ENCODE results near the gene OR8K5. TPM values are rescaled to one million over a fixed set of nuclear protein-coding genes. Genes with fewer than 3 reads are reported as not detected.
"Not testable (repeated sequence)": the region's sequence is repeated elsewhere in the genome, so short reads cannot be mapped to it uniquely, and the experiment has no call there.

Gene OR8K5
- polyA plus RNA-seq, 4 donors: not detected

GRCh38 chr11:56152333-56152732 is 7.8 kb downstream of the OR8K5 start:
- Histone ChIP-seq H3K4me1 (ENCODE audit: control insufficient read depth in 3 of 3, insufficient read depth in 2 of 3, low read depth in 1 of 3, low read length in 2 of 3) (no peaks in the 10 kb centered on the region), H3K36me3 (ENCODE audit: control insufficient read depth in 3 of 3, insufficient read depth in 2 of 3, low read depth in 1 of 3, low read length in 3 of 3) (no peaks in the 10 kb centered on the region), H3K27me3 (ENCODE audit: control insufficient read depth in 3 of 3, insufficient read depth in 3 of 3, low read length in 3 of 3) (no peaks in the 10 kb centered on the region), H3K27ac (ENCODE audit: low read depth in 1 of 3, low read length in 2 of 3) (no peak overlapping the region), H3K9me3 (ENCODE audit: control insufficient read depth in 2 of 2, insufficient read depth in 1 of 2, low read depth in 1 of 2, low read length in 1 of 2) (peaks cover 0 to 27% of the 10 kb centered on the region in 2 donors), H3K4me3 (ENCODE audit: low read depth in 1 of 3, low read length in 3 of 3) (no peak overlapping the region)
- DNase-seq (no peak), FAIRE-seq (no peak)
- WGBS, 3 donors: 93 to 96% (median 95%) methylated on average over 15 of the region's 15 CpGs

- no peaks in the 10 kb centered on the region for H3K4me1 ChIP-seq (ENCODE audit: control insufficient read depth in 3 of 3, insufficient read depth in 2 of 3, low read depth in 1 of 3, low read length in 2 of 3)
- WGBS, 3 donors: 67 to 78% (median 74%) methylated on average over 1 of the region's 1 CpG
- H3K36me3 ChIP-seq (ENCODE audit: control insufficient read depth in 3 of 3, insufficient read depth in 2 of 3, low read depth in 1 of 3, low read length in 3 of 3): no peaks in the 10 kb centered on the region
- peaks cover 0 to 27% of the 10 kb centered on the region in 2 donors for H3K9me3 ChIP-seq (ENCODE audit: control insufficient read depth in 2 of 2, insufficient read depth in 1 of 2, low read depth in 1 of 2, low read length in 1 of 2)
- DNase-seq (no peak), FAIRE-seq (no peak)
- no peak overlapping the region for H3K4me3 ChIP-seq (ENCODE audit: low read depth in 1 of 3, low read length in 3 of 3)
- H3K27ac ChIP-seq (ENCODE audit: low read depth in 1 of 3, low read length in 2 of 3): no peak overlapping the region
- H3K27me3 ChIP-seq (ENCODE audit: control insufficient read depth in 3 of 3, insufficient read depth in 3 of 3, low read length in 3 of 3): no peaks in the 10 kb centered on the region
Observed at GRCh38 chr11:56151376-56151775, 8.7 kb downstream of the OR8K5 start.

GRCh38 chr11:56143681-56144080 is 16.4 kb downstream of the OR8K5 start:
- not testable (repeated sequence) for H3K27ac ChIP-seq (ENCODE audit: low read depth in 1 of 3, low read length in 2 of 3); H3K4me3 ChIP-seq (ENCODE audit: low read depth in 1 of 3, low read length in 3 of 3); H3K27me3 ChIP-seq (ENCODE audit: control insufficient read depth in 3 of 3, insufficient read depth in 3 of 3, low read length in 3 of 3); H3K36me3 ChIP-seq (ENCODE audit: control insufficient read depth in 3 of 3, insufficient read depth in 2 of 3, low read depth in 1 of 3, low read length in 3 of 3); H3K9me3 ChIP-seq (ENCODE audit: control insufficient read depth in 2 of 2, insufficient read depth in 1 of 2, low read depth in 1 of 2, low read length in 1 of 2); DNase-seq; FAIRE-seq; H3K4me1 ChIP-seq (ENCODE audit: control insufficient read depth in 3 of 3, insufficient read depth in 2 of 3, low read depth in 1 of 3, low read length in 2 of 3)
- WGBS, 3 donors: 90 to 96% (median 95%) methylated on average over 23 to 30 of the region's 30 CpGs

GRCh38 chr11:56140151-56140661 is 19.9 kb downstream of the OR8K5 start, which contains the start of gene OR8J3:
TSS of gene OR8J3 (minus strand) at chr11:56140201. CDS start at chr11:56137718, 2,483 bp downstream.
- peaks cover 0 to 3% of the 10 kb centered on the region in 2 donors for H3K9me3 ChIP-seq (ENCODE audit: control insufficient read depth in 2 of 2, insufficient read depth in 1 of 2, low read depth in 1 of 2, low read length in 1 of 2)
- DNase-seq: no peak
- H3K27me3 ChIP-seq (ENCODE audit: control insufficient read depth in 3 of 3, insufficient read depth in 3 of 3, low read length in 3 of 3): no peaks in the 10 kb centered on the region
- H3K4me1 ChIP-seq (ENCODE audit: control insufficient read depth in 3 of 3, insufficient read depth in 2 of 3, low read depth in 1 of 3, low read length in 2 of 3): no peaks in the 10 kb centered on the region
- H3K36me3 ChIP-seq (ENCODE audit: control insufficient read depth in 3 of 3, insufficient read depth in 2 of 3, low read depth in 1 of 3, low read length in 3 of 3): no peaks in the 10 kb centered on the region
- no peak within 1 kb of the TSS for H3K27ac ChIP-seq (ENCODE audit: low read depth in 1 of 3, low read length in 2 of 3)
- no peak within 1 kb of the TSS for H3K4me3 ChIP-seq (ENCODE audit: low read depth in 1 of 3, low read length in 3 of 3)
- FAIRE-seq: no peak

- DNase-seq: no peak
- Histone ChIP-seq H3K9me3 (ENCODE audit: control insufficient read depth in 2 of 2, insufficient read depth in 1 of 2, low read depth in 1 of 2, low read length in 1 of 2) (peaks cover 0 to 2% of the 10 kb centered on the region in 2 donors), H3K27me3 (ENCODE audit: control insufficient read depth in 3 of 3, insufficient read depth in 3 of 3, low read length in 3 of 3) (no peaks in the 10 kb centered on the region), H3K36me3 (ENCODE audit: control insufficient read depth in 3 of 3, insufficient read depth in 2 of 3, low read depth in 1 of 3, low read length in 3 of 3) (no peaks in the 10 kb centered on the region), H3K4me3 (ENCODE audit: low read depth in 1 of 3, low read length in 3 of 3) (no peak within 1 kb of the TSS), H3K4me1 (ENCODE audit: control insufficient read depth in 3 of 3, insufficient read depth in 2 of 3, low read depth in 1 of 3, low read length in 2 of 3) (no peaks in the 10 kb centered on the region), H3K27ac (ENCODE audit: low read depth in 1 of 3, low read length in 2 of 3) (no peak within 1 kb of the TSS)
- WGBS, 3 donors: 73 to 81% (median 75%) methylated on average over 6 of the region's 6 CpGs
- no peak for FAIRE-seq
Observed at GRCh38 chr11:56122073-56122472, 38.0 kb downstream of the OR8K5 start, which contains the start of gene OR8H3. TSS of gene OR8H3 (plus strand) at chr11:56122373. CDS start at chr11:56122373, 0 bp downstream.

Other genes with a start within 250 kb of the OR8K5 start
- gene OR5W2, start 245.7 kb downstream of the OR8K5 start, polyA plus RNA-seq: not detected
- gene OR5I1, start 223.9 kb downstream of the OR8K5 start, polyA plus RNA-seq: not detected
- gene OR10AG1, start 190.4 kb downstream of the OR8K5 start, polyA plus RNA-seq: not detected
- not detected for gene OR5F1, start 165.7 kb downstream of the OR8K5 start, polyA plus RNA-seq
- not detected for gene OR5AS1, start 132.7 kb downstream of the OR8K5 start, polyA plus RNA-seq
- not detected for gene OR8I2, start 67.0 kb downstream of the OR8K5 start, polyA plus RNA-seq
- not detected for gene OR8H2, start 56.6 kb downstream of the OR8K5 start, polyA plus RNA-seq
- gene OR8H3, start 37.9 kb downstream of the OR8K5 start, polyA plus RNA-seq: not detected
- gene OR8J3, start 20.1 kb downstream of the OR8K5 start, polyA plus RNA-seq: not detected
- gene OR5J2, start 16.3 kb upstream of the OR8K5 start, polyA plus RNA-seq: not detected
- not detected for gene OR5T2, start 73.9 kb upstream of the OR8K5 start, polyA plus RNA-seq
- gene OR5T3, start 91.9 kb upstream of the OR8K5 start, polyA plus RNA-seq: not detected
- gene OR5T1, start 113.8 kb upstream of the OR8K5 start, polyA plus RNA-seq: not detected
- not detected for gene OR8H1, start 131.9 kb upstream of the OR8K5 start, polyA plus RNA-seq
- gene OR8K3, start 154.8 kb upstream of the OR8K5 start, polyA plus RNA-seq: not detected
- gene OR8K1, start 185.7 kb upstream of the OR8K5 start, polyA plus RNA-seq: not detected
- not detected for gene OR8J1, start 194.0 kb upstream of the OR8K5 start, polyA plus RNA-seq
- not detected for gene OR8U1, start 215.3 kb upstream of the OR8K5 start, polyA plus RNA-seq

Measured in small intestine (tissue), 7 donors.